HG03565 (cell line): ENCODE data around the gene SPINT2.
"Not testable (repeated sequence)": the region's sequence is repeated elsewhere in the genome, so short reads cannot be mapped to it uniquely, and the experiment has no call there.

Source experiments
- ATAC-seq: cut with Tn5 transposase; IDR thresholded peaks from one replicate; pipeline ENCODE4 v1.9.1; 2021; ENCODE audit warnings: mild to moderate bottlenecking, moderate library complexity; ENCODE audit not compliant: unreplicated experiment

SPINT2 gene, protein sequence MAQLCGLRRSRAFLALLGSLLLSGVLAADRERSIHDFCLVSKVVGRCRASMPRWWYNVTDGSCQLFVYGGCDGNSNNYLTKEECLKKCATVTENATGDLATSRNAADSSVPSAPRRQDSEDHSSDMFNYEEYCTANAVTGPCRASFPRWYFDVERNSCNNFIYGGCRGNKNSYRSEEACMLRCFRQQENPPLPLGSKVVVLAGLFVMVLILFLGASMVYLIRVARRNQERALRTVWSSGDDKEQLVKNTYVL

DNA sequence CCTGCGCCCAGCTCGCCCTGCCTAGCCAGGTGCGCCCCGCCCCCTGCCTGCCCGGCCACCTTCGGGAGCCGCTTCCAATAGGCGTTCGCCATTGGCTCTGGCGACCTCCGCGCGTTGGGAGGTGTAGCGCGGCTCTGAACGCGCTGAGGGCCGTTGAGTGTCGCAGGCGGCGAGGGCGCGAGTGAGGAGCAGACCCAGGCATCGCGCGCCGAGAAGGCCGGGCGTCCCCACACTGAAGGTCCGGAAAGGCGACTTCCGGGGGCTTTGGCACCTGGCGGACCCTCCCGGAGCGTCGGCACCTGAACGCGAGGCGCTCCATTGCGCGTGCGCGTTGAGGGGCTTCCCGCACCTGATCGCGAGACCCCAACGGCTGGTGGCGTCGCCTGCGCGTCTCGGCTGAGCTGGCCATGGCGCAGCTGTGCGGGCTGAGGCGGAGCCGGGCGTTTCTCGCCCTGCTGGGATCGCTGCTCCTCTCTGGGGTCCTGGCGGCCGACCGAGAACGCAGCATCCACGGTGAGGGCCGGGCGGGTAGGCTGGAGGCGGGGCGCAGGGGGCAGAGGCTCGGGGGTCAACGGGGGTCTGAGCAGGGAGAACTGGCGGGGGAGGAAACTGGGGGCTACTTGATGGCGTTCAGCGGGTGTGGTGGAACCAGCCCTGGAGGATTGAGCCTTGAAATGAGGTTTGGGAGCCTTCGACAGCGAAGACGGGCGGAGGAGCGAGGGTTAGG lies at the start of gene SPINT2:
SPINT2 (plus strand) TSS at position 88 of the 727 bp plus-strand sequence; CDS start at position 408, 320 bp downstream.
- peak; percentile 45 for ATAC-seq

DNA sequence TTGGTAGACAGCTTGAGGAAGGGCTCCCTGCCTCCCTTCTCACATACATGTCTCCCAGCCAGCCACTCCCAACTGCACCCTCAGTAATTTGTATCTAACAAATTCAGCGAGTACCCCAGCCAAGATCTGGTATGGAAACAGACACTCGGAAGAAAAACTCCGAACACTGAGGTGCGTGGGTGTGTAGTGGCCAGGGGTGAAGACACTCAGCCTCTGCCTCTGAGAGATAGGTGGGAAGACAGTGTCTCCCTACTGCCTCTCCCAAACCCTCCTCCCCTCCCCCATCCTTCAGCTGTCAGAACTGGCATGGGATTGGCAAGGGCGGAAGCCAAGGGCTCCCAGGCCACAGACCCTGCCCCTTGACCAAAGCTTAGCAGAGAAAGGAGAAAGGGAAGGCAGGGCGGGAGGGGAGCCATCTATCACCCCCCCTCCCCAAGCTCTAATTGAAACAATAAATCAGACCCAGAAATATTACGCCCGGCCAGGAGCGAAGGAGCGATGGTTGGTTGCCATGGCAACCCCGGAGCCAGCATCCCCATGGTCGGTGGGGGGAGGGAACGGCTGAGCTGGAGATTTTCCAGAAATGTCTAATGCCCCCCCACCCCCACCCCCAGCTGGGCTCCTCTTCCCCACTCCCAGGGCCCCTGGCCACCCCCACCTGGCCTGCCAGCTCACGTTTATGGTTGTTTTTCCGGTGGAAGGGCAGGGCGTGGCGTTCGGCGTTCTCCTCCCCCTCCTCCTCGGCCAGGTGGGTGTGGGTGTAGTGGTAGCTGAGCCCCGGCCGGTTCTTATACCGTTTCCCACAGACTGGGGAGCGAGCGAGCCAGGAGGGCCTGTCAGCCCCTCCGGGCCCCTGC lies 47.4 kb upstream of the SPINT2 start:
- ATAC-seq, result no peak

GRCh38 chr19:38218204-38218603 lies 46.2 kb upstream of the SPINT2 start:
- no peak for ATAC-seq

GRCh38 chr19:38219221-38219620 lies 45.2 kb upstream of the SPINT2 start:
- ATAC-seq, result no peak

DNA sequence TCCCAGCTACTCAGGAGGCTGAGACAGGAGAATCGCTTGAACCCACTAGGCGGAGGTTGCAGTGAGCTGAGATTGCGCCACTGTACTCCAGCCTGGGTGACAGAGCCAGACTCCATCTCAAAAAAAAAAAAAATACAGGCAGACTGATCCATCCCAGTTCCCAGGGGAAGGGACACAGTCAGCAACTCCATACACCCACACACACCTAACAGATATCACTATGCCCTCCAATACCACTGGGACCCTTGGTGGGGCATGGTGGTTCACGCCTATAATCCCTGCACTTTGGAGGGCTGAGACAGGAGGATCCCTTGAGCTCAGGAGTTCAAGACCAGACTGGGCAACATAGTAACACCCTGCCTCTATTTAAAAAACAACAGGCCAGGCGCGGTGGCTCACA lies 43.0 kb upstream of the SPINT2 start:
- no peak for ATAC-seq

GRCh38 chr19:38221919-38222830 lies 42.2 kb upstream of the SPINT2 start:
- ATAC-seq, result no peak

GRCh38 chr19:38223119-38223523 lies 41.3 kb upstream of the SPINT2 start:
- no peak for ATAC-seq

- ATAC-seq, result no peak
Observed at GRCh38 chr19:38223617-38224013, 40.8 kb upstream of the SPINT2 start.

DNA sequence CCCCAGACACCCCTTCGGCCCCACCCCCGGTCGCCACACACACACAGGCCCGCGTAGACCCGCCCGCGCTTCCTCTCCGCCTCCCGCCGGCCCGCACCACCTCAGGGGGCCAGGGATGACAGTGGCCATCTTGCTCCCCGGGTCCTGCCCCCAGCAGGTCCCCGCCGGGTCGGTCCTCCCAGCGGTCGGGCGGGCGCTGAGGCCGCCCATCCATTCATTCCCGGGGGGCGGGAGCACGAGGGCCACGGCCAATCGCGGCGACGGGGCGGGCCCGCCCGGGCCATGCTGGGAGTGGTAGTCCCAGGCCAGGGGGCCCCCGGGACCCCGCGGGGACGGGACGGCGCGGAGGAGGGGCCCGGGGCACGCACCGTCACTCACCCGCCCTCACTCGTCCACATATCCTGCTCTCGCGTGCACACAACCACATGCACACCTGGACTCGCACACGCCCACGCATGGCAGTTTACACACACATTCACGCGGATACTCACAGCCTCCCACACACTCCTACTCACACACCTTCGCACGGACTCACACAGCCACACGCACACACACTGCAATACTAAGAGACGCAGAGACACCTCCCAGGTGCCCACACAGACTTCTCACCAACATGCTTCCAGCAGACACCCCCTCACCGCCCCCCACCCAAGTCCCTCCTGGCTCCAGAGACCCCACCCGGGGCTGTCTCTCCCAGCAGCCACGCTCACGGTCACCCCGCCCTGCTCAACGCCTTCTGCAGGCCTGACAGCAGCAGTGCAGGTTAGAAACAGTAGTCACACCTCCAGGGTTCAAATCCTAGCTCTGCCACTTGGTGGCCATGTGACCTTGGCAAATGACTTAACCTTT lies 40.1 kb upstream of the SPINT2 start, which contains the start of gene DPF1:
DPF1 (minus strand) TSS at position 209 of the 849 bp plus-strand sequence; CDS start at position 129, 80 bp downstream.
- ATAC-seq, result peak; percentile 76

GRCh38 chr19:38224863-38225218 lies 39.5 kb upstream of the SPINT2 start:
- ATAC-seq, result not testable (repeated sequence)

DNA sequence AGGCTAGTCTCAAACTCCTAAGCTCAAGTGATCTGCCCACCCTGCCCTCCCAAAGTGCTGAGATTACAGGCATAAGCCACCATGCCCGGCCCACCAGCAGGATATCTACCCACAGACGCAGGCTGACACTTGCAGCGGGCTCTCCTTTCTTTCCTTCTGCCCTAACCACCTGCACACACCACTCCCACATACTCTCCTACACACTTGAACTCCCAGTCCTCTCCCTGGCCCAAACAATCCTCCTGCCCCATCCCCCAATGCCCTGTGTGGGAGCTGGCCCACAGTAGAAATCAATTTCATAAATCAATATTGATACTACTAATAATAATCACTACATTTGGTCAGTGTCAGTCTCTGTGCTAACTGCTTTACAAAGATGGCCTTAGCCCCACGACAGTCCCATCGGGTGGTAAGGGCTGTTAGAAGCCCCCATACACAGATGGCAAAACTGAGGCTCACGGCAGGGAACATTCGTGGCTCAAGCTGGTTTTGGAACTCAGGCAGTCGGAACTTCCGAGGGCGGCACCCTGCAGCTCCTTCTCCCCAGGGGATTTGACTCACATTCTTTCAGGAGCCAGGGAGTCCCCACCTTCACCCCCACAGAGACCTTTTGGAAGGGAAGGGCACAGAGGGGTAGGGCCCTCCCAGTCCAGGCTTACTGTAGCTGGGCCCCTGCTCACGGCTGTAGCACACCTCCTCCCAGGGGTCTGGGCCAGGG lies 36.9 kb upstream of the SPINT2 start:
- no peak for ATAC-seq

DNA sequence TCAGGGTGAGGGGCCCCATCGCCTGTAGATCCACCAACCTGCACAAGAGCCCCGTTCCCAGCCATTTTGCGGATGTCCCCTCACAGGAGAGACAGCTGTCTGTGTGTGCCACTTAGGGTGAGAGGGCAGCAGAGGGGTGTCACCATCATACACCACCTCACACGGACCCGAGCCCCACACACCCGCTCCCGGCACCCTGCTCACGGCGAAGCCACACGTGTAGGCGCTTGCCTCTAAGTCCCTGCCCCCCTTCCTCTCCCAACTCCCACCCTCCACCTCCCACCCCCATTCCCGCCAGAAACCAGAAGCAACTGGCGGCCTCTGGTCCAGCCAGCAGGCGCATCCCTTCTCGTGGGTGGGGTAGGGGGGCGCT lies 36.4 kb upstream of the SPINT2 start:
- ATAC-seq, result no peak

DNA sequence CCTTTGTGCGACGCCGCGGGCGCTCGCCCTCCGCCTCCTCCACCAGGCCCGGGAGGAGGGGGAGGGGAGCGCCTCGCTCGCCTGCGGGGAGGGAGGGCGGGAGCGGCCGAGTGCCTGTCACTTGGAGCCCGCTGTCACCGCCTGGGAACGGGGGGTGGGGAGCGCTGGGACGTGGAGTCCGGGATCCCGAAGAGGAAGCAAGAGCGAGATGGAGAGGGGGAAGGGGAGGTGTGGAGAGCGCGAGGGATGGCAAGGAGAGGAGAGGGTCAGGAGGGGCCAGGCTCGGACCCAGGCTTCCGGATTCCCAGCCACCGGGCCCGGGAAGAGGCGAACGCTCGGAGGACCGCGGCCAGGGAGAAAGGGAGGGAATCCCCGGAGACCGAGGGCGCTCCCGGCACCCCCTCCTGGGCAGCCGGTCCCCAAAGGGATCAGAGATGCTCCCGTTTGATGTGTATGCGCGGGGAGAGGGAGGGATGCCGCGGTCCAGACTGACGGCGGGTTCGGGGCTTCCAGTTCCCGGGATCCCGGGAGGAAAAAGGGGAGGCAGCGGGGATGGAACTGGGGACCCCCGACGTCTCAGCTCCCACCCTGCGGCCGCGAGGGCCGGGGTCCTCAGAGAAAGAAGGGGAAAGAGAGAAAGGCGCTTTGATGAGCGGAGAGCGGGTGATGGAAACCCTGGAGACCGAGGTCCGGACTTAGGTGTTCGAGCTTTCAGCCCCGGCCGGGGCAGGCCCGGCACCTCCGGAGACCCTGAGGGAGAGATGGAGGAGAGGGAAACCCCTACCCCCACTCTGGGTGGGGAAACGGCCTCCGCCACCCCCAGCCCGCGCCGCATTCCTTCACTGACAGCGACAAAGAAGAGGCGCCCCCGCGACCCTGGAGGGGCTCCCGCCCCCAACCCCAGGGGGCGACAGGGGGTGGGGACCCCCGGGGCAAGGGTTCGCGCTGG lies 35.6 kb upstream of the SPINT2 start:
- ATAC-seq, result no peak

DNA sequence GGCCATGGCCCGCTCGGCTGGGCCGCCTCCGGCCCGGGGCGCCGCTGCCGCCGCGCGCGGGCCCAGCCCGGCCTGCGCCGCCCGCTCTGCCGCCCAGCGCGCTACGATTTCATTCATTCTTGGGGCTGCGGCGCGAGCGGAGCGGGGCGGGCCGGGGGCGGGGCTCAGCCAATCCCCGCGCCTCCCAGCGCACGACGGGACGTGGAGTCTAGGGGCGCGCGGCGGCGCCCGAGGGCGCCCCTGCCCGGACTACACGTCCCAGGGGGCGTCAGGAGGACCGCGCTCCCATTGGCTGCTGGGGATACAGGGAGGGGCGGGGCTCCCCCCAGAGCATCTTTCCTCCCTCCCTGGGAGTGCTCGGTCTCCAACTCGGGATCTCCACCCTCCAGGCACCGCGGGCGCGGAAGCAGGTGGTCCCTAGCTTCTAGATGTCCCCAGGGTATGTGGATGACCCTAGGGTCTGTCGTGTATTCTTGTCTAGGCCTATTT lies 34.7 kb upstream of the SPINT2 start:
- ATAC-seq, result peak; percentile 66

DNA sequence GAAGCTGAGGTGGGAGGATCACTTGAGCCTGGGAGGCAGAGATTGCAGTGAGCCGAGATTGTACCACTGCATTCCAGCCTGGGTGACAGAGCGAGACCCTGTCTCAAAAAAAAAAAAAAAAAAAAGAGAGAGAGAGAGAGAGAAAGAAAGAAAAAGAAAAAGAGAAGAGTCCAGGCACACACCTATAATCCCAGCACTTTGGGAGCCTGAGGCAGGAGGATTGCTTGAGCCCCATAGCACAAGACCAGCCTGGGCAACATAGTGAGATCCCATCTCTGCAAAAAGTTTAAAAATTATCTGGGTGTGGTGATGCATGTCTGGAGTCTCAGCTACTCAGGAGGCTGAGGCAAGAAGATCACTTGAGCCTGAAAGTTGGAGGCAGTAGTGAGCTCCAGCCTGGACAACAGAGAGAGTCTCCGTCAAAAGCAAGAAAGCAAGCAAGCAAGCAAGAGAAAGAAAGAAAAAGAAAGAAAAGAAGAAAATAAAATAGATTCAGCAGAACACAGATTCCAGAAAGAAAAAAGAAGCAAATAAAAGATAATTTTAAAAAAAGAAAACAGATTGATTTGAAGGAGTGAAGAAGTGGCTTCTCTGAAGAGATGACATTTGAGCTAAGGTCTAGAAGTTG lies 33.8 kb upstream of the SPINT2 start:
- not testable (repeated sequence) for ATAC-seq

DNA sequence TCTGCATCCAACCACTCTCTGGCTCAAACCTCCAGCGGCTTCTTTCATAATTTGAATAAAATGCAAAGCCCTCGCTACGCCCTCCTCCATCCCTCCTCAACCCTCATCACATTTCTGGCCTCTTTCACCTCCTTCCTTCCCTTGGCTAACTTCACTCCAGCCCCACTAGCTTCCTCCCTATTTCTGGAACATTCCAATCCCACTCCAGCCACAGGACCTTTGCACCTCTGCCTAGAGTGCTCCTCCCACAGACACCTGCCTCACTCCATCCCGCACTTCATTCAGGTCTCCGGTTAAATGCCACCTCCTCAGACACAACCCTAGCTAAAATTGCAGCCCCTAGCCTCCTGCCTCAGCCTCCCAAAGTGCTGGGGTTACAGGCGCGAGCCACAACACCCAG lies 32.5 kb upstream of the SPINT2 start:
- ATAC-seq, result no peak

GRCh38 chr19:38233740-38234251 lies 30.6 kb upstream of the SPINT2 start:
- no peak for ATAC-seq
